Measurements from ENCODE around the gene GIMAP8. TPM values are rescaled to one million over a fixed set of nuclear protein-coding genes. Genes with fewer than 3 reads are reported as not detected.
"Not testable (repeated sequence)": the region's sequence is repeated elsewhere in the genome, so short reads cannot be mapped to it uniquely, and the experiment has no call there.

The GIMAP8 gene
- total RNA-seq, 1 donor from 2014 or later: 42.3 TPM

GRCh38 chr7:150519310-150519709, 68.9 kb downstream of the GIMAP8 start:
- H3K36me3 ChIP-seq: peaks cover 15% of the 10 kb centered on the region
- H3K4me3 ChIP-seq: peak overlapping the region; percentile 61
- intact Hi-C loops (cut with DNase I): loop anchor here (10.0 kb wide), 1 partner anchor 55 kb away; no protein-coding TSS in a partner anchor
- no peaks in the 10 kb centered on the region for H3K9me3 ChIP-seq
- DNase-seq: no peak
- no peaks in the 10 kb centered on the region for H3K4me1 ChIP-seq
- no peak for TF ChIP-seq CTCF (IDR thresholded peaks at IDR 0.05)
- H3K27me3 ChIP-seq: no peaks in the 10 kb centered on the region
- no peak for ATAC-seq
- peak overlapping the region; percentile 88 for H3K27ac ChIP-seq

- intact Hi-C loops (cut with DNase I): no loop called here
- no peak for DNase-seq
- Histone ChIP-seq H3K27ac (peak overlapping the region; percentile 88), H3K4me1 (no peaks in the 10 kb centered on the region), H3K9me3 (no peaks in the 10 kb centered on the region), H3K27me3 (no peaks in the 10 kb centered on the region), H3K4me3 (peak overlapping the region; percentile 61), H3K36me3 (peaks cover 15% of the 10 kb centered on the region)
- no peak for ATAC-seq
- TF ChIP-seq CTCF (IDR thresholded peaks at IDR 0.05): no peak
These were observed 69.7 kb downstream of the GIMAP8 start for GRCh38 chr7:150520145-150520544.

- H3K9me3 ChIP-seq; intact Hi-C loops (cut with DNase I); H3K4me1 ChIP-seq; H3K4me3 ChIP-seq; H3K27ac ChIP-seq; DNase-seq; H3K27me3 ChIP-seq; ATAC-seq: not testable (repeated sequence)
- H3K36me3 ChIP-seq: peaks cover 15% of the 10 kb centered on the region
These were observed 72.5 kb downstream of the GIMAP8 start for GRCh38 chr7:150522931-150523330.

- no peaks in the 10 kb centered on the region for H3K9me3 ChIP-seq
- intact Hi-C loops (cut with DNase I): no loop called here
- no peaks in the 10 kb centered on the region for H3K4me1 ChIP-seq
- no peak overlapping the region for H3K27ac ChIP-seq
- peaks cover 15% of the 10 kb centered on the region for H3K36me3 ChIP-seq
- TF ChIP-seq CTCF (IDR thresholded peaks at IDR 0.05): no peak
- H3K27me3 ChIP-seq: no peaks in the 10 kb centered on the region
- no peak overlapping the region for H3K4me3 ChIP-seq
- DNase-seq: no peak
- ATAC-seq: no peak
These were observed 73.6 kb downstream of the GIMAP8 start for GRCh38 chr7:150524018-150524417.

Other genes with a start within 250 kb of the GIMAP8 start
- gene LRRC61, start 127.3 kb upstream of the GIMAP8 start, total RNA-seq: 10.2 TPM
- 20.1 TPM for gene ACTR3C, start 127.1 kb upstream of the GIMAP8 start, total RNA-seq
- 259 TPM for gene RARRES2, start 109.0 kb upstream of the GIMAP8 start, total RNA-seq
- gene REPIN1, start 81.8 kb upstream of the GIMAP8 start, total RNA-seq: 93.7 TPM
- 4.4 TPM for gene ZNF775, start 71.3 kb upstream of the GIMAP8 start, total RNA-seq
- 47.0 TPM for gene GIMAP7, start 64.2 kb downstream of the GIMAP8 start, total RNA-seq
- 83.3 TPM for gene GIMAP4, start 116.8 kb downstream of the GIMAP8 start, total RNA-seq
- 61.7 TPM for gene GIMAP6, start 181.8 kb downstream of the GIMAP8 start, total RNA-seq
- 33.0 TPM for gene GIMAP2, start 235.1 kb downstream of the GIMAP8 start, total RNA-seq